HG02623 (cell line): ENCODE data around the gene ZNF618.

ENCODE experiments used
- ATAC-seq: cut with Tn5 transposase; IDR thresholded peaks from one replicate; pipeline ENCODE4 v1.9.1; 2021; ENCODE audit warnings: moderate library complexity; ENCODE audit not compliant: unreplicated experiment

ZNF618 gene

DNA sequence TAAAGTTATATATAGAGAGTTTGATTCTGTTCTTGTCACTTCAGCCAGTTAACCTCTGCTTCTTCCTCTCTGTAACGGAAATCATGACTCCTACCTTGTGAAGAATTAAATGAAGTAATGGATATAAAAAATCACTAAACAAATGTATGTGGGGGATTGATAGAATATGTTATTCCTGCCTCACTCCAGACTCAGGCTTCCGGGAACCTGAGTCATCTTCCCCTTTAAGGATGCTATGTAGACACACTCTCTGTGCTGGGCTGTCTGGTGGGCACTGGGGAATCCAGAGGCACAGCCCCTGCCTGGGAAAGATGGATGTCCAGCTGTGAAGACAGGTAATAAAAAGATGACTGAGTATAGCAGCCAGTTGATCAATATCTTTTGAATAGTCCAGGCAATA lies 77.4 kb downstream of the ZNF618 start:
- no peak for ATAC-seq

GRCh38 chr9:113954591-113954990 lies 78.5 kb downstream of the ZNF618 start:
- no peak for ATAC-seq

DNA sequence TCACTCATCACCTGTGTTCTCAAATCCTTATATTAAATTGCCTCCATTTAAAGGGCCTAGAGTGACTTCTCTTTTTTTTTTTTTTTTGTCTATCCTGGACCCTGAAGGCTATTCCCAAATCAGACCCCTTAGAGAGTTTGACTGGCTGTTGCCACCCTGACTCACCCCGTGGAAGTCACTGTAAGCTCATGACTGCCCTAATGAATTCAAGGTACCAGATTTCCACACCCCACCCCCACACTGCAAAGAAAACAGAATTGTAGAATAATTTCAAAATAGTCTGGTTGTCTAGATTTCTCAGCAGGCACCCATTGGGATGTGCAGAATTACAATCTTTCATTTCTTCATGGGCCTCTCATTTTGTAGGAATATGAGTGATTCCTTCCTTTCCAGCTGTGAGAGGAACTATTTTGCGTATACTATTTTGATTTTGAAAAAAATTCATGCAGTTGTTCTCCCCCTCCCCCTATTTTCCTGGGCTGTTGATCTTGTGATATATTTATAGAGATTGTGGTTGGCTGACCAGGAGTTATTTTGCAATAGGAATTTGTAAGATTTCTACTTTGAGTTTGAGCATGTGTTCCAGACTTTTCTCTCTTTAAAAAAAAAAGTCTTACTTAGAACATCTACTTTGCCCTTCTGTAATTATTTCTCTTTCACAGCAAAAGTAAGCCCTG lies 79.1 kb downstream of the ZNF618 start:
- ATAC-seq = no peak

DNA sequence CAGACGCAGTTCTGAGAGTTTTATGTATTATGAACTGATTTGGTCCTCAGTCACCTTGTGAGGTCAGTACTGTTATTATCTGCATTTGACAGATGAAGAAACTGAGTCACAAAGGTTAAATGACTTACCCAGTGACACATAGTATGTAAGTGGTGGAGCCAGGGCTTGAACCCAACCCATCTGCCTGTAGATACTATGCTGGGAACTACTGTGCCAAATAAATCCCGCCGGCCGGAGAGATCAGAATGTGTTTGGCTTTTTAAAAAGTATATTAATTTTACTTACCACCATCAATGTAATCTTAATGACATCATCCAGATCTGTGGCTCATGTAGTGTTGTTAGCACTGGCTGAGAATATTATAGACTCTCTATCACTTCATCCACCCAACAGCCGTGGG lies 80.8 kb downstream of the ZNF618 start:
- ATAC-seq = no peak

- ATAC-seq = no peak
Observed at GRCh38 chr9:113957351-113957750, 81.2 kb downstream of the ZNF618 start.

DNA sequence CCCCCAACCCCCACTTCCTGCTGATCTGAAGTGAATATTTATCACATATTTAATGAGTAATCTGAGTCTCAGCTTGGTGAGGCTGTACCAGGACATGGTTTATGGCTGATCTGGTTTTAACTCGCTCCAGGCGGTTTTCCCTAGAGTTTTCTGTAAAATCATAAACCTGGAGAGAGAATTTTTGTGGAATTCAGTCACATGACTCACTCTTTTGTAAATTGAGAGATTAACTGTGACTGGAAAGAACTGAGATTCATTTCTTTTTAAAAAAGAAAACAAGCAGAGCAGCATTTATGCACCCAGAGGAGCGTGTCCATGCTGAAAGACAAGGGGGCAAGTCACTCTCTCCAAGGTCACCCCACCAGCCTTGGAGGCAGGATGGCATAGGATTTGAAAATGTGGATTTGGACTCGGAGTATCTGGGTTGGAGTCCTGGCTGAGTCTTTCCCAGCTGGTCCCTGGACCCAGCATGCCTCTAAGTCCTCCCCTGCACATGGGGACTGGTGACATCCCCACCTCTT lies 81.8 kb downstream of the ZNF618 start:
- ATAC-seq = no peak

- no peak for ATAC-seq
Observed at GRCh38 chr9:113958556-113958955, 82.4 kb downstream of the ZNF618 start.

- ATAC-seq = no peak
Observed at GRCh38 chr9:113960768-113961167, 84.7 kb downstream of the ZNF618 start.

- no peak for ATAC-seq
Observed at GRCh38 chr9:113962396-113962795, 86.3 kb downstream of the ZNF618 start.

GRCh38 chr9:113963017-113963620 lies 87.0 kb downstream of the ZNF618 start:
- ATAC-seq = no peak

GRCh38 chr9:113963696-113964494 lies 87.8 kb downstream of the ZNF618 start:
- ATAC-seq = no peak

DNA sequence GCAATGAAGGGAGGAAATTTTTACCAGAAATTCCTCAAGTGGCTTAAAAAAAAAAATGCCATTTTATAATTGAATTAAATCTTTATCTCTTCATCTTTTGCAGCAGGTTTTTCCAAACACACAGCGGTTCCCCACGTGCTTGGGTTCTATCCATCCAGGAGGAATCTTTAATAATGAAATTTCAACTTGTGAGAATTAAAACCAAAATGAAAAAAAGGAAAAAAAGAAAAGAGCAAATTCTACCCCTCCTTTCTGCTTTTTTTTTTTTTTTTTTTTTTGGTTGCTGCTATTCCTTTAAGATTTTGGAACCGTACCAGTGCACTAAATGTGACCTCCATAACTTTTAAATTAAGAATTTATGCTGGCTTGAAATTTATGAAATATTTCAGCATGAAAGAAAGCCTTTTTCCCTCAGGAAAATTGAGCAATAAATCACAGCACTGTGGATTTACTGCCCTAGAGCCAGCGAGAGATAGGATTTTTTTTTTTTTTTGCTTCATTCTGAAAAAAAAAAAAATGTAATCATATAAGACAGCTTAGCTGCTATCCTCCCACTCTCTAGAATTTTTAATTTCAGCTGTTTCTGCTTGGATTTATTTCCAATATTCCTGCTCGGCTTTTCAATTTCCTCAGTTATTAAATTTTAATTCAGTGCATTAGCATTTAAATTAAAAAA lies 88.5 kb downstream of the ZNF618 start:
- no peak for ATAC-seq

- no peak for ATAC-seq
Observed at GRCh38 chr9:113966394-113966793, 90.3 kb downstream of the ZNF618 start.

GRCh38 chr9:113967380-113967779 lies 91.3 kb downstream of the ZNF618 start:
- no peak for ATAC-seq

- ATAC-seq = no peak
Observed at GRCh38 chr9:113969343-113969742, 93.2 kb downstream of the ZNF618 start.

DNA sequence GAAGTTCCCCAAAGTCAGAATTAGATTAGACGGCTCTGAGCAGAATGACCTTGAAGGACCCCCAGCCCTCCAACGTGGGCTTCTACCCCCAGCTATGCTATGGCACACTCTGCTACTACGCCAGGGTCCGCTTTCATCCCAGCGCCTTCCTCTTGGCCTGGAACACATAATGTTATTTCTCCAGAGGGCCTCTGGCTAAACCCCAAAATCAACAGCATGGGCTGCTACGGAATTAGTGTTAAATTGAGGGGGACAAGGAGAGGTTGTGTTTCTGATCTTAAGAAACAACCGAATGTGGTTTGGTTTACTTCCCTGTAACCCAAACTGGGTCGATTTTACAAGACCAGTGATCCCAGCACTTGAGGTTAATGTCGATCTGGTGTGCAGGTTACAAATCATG lies 97.1 kb downstream of the ZNF618 start:
- no peak for ATAC-seq

- no peak for ATAC-seq
Observed at GRCh38 chr9:113973963-113974413, 97.9 kb downstream of the ZNF618 start.

DNA sequence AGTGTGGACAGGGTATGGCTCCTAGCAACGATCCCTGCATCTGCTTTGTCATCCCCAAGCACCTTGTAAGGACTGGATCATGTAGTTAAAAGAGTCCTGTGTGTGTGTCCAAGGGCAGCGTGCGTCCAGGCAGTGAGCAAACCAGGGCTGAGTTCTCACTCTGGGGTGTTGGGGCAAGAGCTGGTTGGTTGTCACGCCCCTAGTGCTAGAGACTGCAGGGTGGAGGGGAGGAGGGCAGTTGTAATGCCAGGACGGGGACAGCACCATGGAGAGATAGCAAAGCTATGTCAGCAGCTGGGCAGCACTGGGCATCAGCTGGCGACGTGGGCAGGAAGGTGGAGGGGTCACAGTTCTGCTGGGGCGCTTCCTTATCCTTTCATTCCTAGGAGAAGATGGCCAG lies 100.8 kb downstream of the ZNF618 start:
- ATAC-seq = no peak

GRCh38 chr9:113978725-113979342 lies 102.7 kb downstream of the ZNF618 start:
- no peak for ATAC-seq

DNA sequence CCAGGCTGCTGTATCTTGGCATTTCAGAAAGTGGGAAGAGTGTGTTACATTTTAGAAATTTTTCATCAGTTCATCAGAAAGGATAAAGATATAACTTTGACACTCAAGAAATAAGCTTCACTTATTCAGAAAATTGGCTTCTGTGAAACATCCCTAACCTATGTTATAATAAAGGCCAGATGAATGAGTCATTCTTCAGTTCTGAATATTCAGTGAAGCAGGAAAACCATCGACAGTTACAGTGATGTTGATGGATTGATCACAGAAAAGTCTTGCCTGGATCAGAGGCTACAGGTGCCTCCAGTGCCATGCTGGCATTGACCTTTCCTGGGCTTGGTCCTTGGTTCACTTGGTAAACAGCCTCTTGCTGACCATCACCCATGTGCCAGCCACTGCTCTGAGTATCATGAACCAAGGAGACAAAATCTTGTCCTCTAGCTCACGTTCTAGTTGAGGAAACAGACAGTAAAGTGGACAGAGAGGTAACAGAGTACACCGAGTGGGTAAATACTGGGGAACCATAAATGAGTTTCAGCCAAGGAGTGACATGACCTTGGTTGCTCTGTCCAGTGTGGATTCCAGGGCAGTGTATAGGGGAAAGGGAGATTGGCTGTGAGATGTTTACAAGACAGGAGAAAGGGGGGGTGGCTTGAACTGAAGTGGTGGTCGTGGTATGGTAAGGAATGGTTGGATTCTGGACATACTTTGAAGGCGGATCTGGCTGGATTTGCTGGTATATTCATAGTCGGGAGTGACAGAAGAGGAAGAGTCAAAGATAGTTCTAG lies 103.4 kb downstream of the ZNF618 start:
- ATAC-seq = no peak
